UCSD-AML1 (cell line): Measurements from ENCODE around the gene GIMAP5.
A peak's percentile ranks its signal among the peaks of the same experiment; 100 is the strongest.

Experiments
- DNase-seq: peaks from one replicate; lab custom pipeline; 2025; ENCODE audit not compliant: unreplicated experiment; lab: John Stamatoyannopoulos, UW

Gene GIMAP5

GRCh38 chr7:150737265-150738055 is at the start of gene GIMAP5:
GIMAP5 (plus strand) TSS chr7:150737418; CDS start chr7:150740885, 3,467 bp downstream.
- no peak for DNase-seq

- no peak for DNase-seq
Observed at GRCh38 chr7:150688630-150689029, 48.6 kb upstream of the GIMAP5 start.

GRCh38 chr7:150695654-150696053 is 41.6 kb upstream of the GIMAP5 start:
- no peak for DNase-seq

GRCh38 chr7:150703209-150703608 is 34.0 kb upstream of the GIMAP5 start:
- DNase-seq = no peak

GRCh38 chr7:150715293-150715692 is 21.9 kb upstream of the GIMAP5 start:
- no peak for DNase-seq

- no peak for DNase-seq
Observed at GRCh38 chr7:150715738-150716137, 21.5 kb upstream of the GIMAP5 start.

GRCh38 chr7:150716368-150716767 is 20.9 kb upstream of the GIMAP5 start, which contains the start of gene GIMAP1:
GIMAP1 (plus strand) TSS chr7:150716613; CDS start chr7:150719048, 2,435 bp downstream.
- DNase-seq = peak; percentile 40

- DNase-seq = no peak
Observed at GRCh38 chr7:150716939-150717338, 20.3 kb upstream of the GIMAP5 start.

GRCh38 chr7:150717814-150718420 is 19.3 kb upstream of the GIMAP5 start:
- no peak for DNase-seq

GRCh38 chr7:150719436-150719835 is 17.8 kb upstream of the GIMAP5 start:
- no peak for DNase-seq

GRCh38 chr7:150719960-150720891 is 17.0 kb upstream of the GIMAP5 start:
- DNase-seq = no peak

GRCh38 chr7:150721970-150722373 is 15.2 kb upstream of the GIMAP5 start:
- DNase-seq = no peak

- DNase-seq = no peak
Observed at GRCh38 chr7:150722431-150722931, 14.7 kb upstream of the GIMAP5 start.

- no peak for DNase-seq
Observed at GRCh38 chr7:150723467-150723866, 13.8 kb upstream of the GIMAP5 start.

- no peak for DNase-seq
Observed at GRCh38 chr7:150727381-150727780, 9.8 kb upstream of the GIMAP5 start.

GRCh38 chr7:150728011-150728410 is 9.2 kb upstream of the GIMAP5 start:
- no peak for DNase-seq

GRCh38 chr7:150728609-150729008 is 8.6 kb upstream of the GIMAP5 start:
- no peak for DNase-seq

GRCh38 chr7:150731916-150732315 is 5.3 kb upstream of the GIMAP5 start:
- no peak for DNase-seq

- DNase-seq = no peak
Observed at GRCh38 chr7:150732786-150733481, 4.3 kb upstream of the GIMAP5 start.

GRCh38 chr7:150733482-150734095 is 3.6 kb upstream of the GIMAP5 start:
- DNase-seq = no peak
